ENCODE measurements around the gene GRM4. TPM values are rescaled to one million over a fixed set of nuclear protein-coding genes. Genes with fewer than 3 reads are reported as not detected.

The GRM4 gene
- total RNA-seq, 1 experiment from 2014 or later: not detected

GRCh38 chr6:34059914-34060313 lies 86.0 kb downstream of the GRM4 start:
- Histone ChIP-seq H3K79me2 (ENCODE audit: low read length) (no peaks in the 10 kb centered on the region), H3K4me1 (ENCODE audit: insufficient read depth, low read length) (no peaks in the 10 kb centered on the region), H3K9me3 (ENCODE audit: low read length) (no peaks in the 10 kb centered on the region), H3K9ac (ENCODE audit: low read length) (no peak overlapping the region), H3K9me2 (replicated peaks; ENCODE audit: low read length) (no peaks in the 10 kb centered on the region), H3K4me3 (ENCODE audit: low read length) (no peak overlapping the region), H3K4me2 (ENCODE audit: low read length) (no peak overlapping the region), H4K20me1 (ENCODE audit: low read length) (no peaks in the 10 kb centered on the region), H2AFZ (ENCODE audit: low read length) (no peak overlapping the region), H3K27ac (ENCODE audit: low read length) (no peak overlapping the region), H3K36me3 (ENCODE audit: low read depth, low read length) (no peaks in the 10 kb centered on the region), H3F3A (ENCODE audit: low read length, unreplicated experiment) (no peaks in the 10 kb centered on the region), H3K27me3 (ENCODE audit: low read length) (peaks cover 26% of the 10 kb centered on the region)
- no TSS peak for BruUV-seq (replicated peaks)
- no peak for DNase-seq
- TF ChIP-seq, protein P1, sequence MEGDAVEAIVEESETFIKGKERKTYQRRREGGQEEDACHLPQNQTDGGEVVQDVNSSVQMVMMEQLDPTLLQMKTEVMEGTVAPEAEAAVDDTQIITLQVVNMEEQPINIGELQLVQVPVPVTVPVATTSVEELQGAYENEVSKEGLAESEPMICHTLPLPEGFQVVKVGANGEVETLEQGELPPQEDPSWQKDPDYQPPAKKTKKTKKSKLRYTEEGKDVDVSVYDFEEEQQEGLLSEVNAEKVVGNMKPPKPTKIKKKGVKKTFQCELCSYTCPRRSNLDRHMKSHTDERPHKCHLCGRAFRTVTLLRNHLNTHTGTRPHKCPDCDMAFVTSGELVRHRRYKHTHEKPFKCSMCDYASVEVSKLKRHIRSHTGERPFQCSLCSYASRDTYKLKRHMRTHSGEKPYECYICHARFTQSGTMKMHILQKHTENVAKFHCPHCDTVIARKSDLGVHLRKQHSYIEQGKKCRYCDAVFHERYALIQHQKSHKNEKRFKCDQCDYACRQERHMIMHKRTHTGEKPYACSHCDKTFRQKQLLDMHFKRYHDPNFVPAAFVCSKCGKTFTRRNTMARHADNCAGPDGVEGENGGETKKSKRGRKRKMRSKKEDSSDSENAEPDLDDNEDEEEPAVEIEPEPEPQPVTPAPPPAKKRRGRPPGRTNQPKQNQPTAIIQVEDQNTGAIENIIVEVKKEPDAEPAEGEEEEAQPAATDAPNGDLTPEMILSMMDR (conservative IDR thresholded peaks at IDR 0.05; ENCODE audit: low read depth, low read length): no peak
- TF ChIP-seq EZH2phosphoT487 (IDR thresholded peaks at IDR 0.05; ENCODE audit: borderline replicate concordance, low read length) (no peak), EZH2 (IDR thresholded peaks at IDR 0.05; ENCODE audit: low read length, unreplicated experiment) (no peak)
- intact Hi-C loops (cut with micrococcal nuclease): no loop called here
- ChIA-PET CTCF (no interaction called here), POLR2A (ENCODE audit: unreplicated experiment) (no interaction called here)
- no peak for ATAC-seq

DNA sequence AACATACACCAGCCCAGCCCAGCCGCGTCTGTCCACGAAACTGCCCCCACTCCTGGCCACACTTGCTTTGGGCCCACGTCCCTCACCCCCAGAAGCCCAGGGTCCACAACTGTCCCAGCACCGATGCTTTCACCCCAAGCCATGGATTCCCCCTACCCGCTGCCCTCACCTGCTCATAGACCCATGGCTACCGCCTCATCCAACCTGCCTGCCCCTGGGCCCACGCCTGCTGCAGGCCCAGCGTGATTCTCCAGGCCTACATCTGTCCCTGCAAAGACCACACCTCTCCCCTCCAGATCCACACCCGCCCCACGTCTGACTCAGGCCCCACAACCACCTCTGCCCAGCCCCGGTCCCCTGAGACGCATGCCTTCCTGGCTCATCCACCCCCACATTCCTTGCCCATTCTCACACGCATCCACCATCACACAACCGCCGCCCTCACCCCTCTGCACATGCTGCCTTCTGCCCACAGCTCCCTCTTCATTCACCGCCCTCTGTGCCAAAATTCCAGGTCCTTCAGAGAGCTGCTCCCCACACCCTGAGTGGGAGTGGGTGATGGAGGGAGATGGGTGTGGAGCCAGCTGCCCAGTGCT lies 86.7 kb downstream of the GRM4 start:
- ChIA-PET CTCF (no interaction called here), POLR2A (ENCODE audit: unreplicated experiment) (no interaction called here)
- H3K36me3 ChIP-seq (ENCODE audit: low read depth, low read length): no peaks in the 10 kb centered on the region
- no TSS peak for BruUV-seq (replicated peaks)
- H3K9me2 ChIP-seq (replicated peaks; ENCODE audit: low read length): no peaks in the 10 kb centered on the region
- no peaks in the 10 kb centered on the region for H4K20me1 ChIP-seq (ENCODE audit: low read length)
- TF ChIP-seq EZH2phosphoT487 (IDR thresholded peaks at IDR 0.05; ENCODE audit: borderline replicate concordance, low read length) (no peak), EZH2 (IDR thresholded peaks at IDR 0.05; ENCODE audit: low read length, unreplicated experiment) (no peak)
- TF ChIP-seq, protein P1 (conservative IDR thresholded peaks at IDR 0.05; ENCODE audit: low read depth, low read length): no peak
- no peak for ATAC-seq
- no peak overlapping the region for H3K27ac ChIP-seq (ENCODE audit: low read length)
- H3K4me1 ChIP-seq (ENCODE audit: insufficient read depth, low read length): 0 out of 2 replicates have a peak, but pooled peaks cover under 1% of the 10 kb centered on the region
- no peak overlapping the region for H3K9ac ChIP-seq (ENCODE audit: low read length)
- no peaks in the 10 kb centered on the region for H3K9me3 ChIP-seq (ENCODE audit: low read length)
- DNase-seq: no peak
- H3K79me2 ChIP-seq (ENCODE audit: low read length): no peaks in the 10 kb centered on the region
- H2AFZ ChIP-seq (ENCODE audit: low read length): no peak overlapping the region
- H3K4me3 ChIP-seq (ENCODE audit: low read length): no peak overlapping the region
- intact Hi-C loops (cut with micrococcal nuclease): no loop called here
- H3K4me2 ChIP-seq (ENCODE audit: low read length): no peak overlapping the region
- peaks cover 19% of the 10 kb centered on the region for H3K27me3 ChIP-seq (ENCODE audit: low read length)
- H3F3A ChIP-seq (ENCODE audit: low read length, unreplicated experiment): no peaks in the 10 kb centered on the region

- TF ChIP-seq EZH2phosphoT487 (IDR thresholded peaks at IDR 0.05; ENCODE audit: borderline replicate concordance, low read length): no peak
- TF ChIP-seq, protein P1 (conservative IDR thresholded peaks at IDR 0.05; ENCODE audit: low read depth, low read length): no peak
- no peak for TF ChIP-seq EZH2 (IDR thresholded peaks at IDR 0.05; ENCODE audit: low read length, unreplicated experiment)
- Histone ChIP-seq H3K4me2 (ENCODE audit: low read length) (no peak overlapping the region), H3K27ac (ENCODE audit: low read length) (no peak overlapping the region), H4K20me1 (ENCODE audit: low read length) (no peaks in the 10 kb centered on the region), H3K79me2 (ENCODE audit: low read length) (no peaks in the 10 kb centered on the region), H3K9me3 (ENCODE audit: low read length) (no peaks in the 10 kb centered on the region), H3K4me3 (ENCODE audit: low read length) (no peak overlapping the region), H3K9me2 (replicated peaks; ENCODE audit: low read length) (no peaks in the 10 kb centered on the region), H3K4me1 (ENCODE audit: insufficient read depth, low read length) (peaks cover 15% of the 10 kb centered on the region), H3K36me3 (ENCODE audit: low read depth, low read length) (no peaks in the 10 kb centered on the region), H3K27me3 (ENCODE audit: low read length) (peaks cover 4% of the 10 kb centered on the region; the same call in 1 of the 2 replicates), H3K9ac (ENCODE audit: low read length) (no peak overlapping the region), H3F3A (ENCODE audit: low read length, unreplicated experiment) (no peaks in the 10 kb centered on the region), H2AFZ (ENCODE audit: low read length) (no peak overlapping the region)
- POLR2A ChIA-PET (ENCODE audit: unreplicated experiment): no interaction called here
- DNase-seq (no peak), ATAC-seq (no peak)
- intact Hi-C loops (cut with micrococcal nuclease): no loop called here
- no TSS peak for BruUV-seq (replicated peaks)
- CTCF ChIA-PET: interaction anchor here (0.6 kb wide), 1 partner anchor 97 kb away, joined by 4 read pairs; no protein-coding TSS in a partner anchor
These were observed 88.1 kb downstream of the GRM4 start for GRCh38 chr6:34057790-34058189.
